RPMI8226 (cell line): ENCODE measurements around the gene ANKRD6.
A peak's percentile ranks its signal among the peaks of the same experiment; 100 is the strongest.

Source experiments
- DNase-seq: peaks from one replicate; pipeline ENCODE4 v3.0.0-alpha.2; 2015

Gene ANKRD6

GRCh38 chr6:89414215-89414614 lies 18.7 kb upstream of the ANKRD6 start:
- no peak for DNase-seq

- DNase-seq: no peak
Observed at GRCh38 chr6:89415185-89415584, 17.8 kb upstream of the ANKRD6 start.

GRCh38 chr6:89416796-89417195 lies 16.2 kb upstream of the ANKRD6 start:
- no peak for DNase-seq

- no peak for DNase-seq
Observed at GRCh38 chr6:89430201-89430962, 2.6 kb upstream of the ANKRD6 start.

- DNase-seq: peak; percentile 3
Observed at GRCh38 chr6:89433252-89434149, 549 bp downstream of the ANKRD6 start.

GRCh38 chr6:89434150-89434499 lies 1.2 kb downstream of the ANKRD6 start:
- no peak for DNase-seq

GRCh38 chr6:89434954-89435353 lies 2.0 kb downstream of the ANKRD6 start:
- DNase-seq: no peak

- DNase-seq: no peak
Observed at GRCh38 chr6:89436226-89436625, 3.3 kb downstream of the ANKRD6 start.

- no peak for DNase-seq
Observed at GRCh38 chr6:89438248-89438647, 5.3 kb downstream of the ANKRD6 start.

- no peak for DNase-seq
Observed at GRCh38 chr6:89439014-89439413, 6.1 kb downstream of the ANKRD6 start.

- DNase-seq: no peak
Observed at GRCh38 chr6:89440200-89440599, 7.2 kb downstream of the ANKRD6 start.

- DNase-seq: no peak
Observed at GRCh38 chr6:89443658-89444057, 10.7 kb downstream of the ANKRD6 start.

GRCh38 chr6:89449193-89449592 lies 16.2 kb downstream of the ANKRD6 start:
- no peak for DNase-seq

GRCh38 chr6:89452281-89452680 lies 19.3 kb downstream of the ANKRD6 start:
- DNase-seq: no peak

- DNase-seq: no peak
Observed at GRCh38 chr6:89454300-89454699, 21.3 kb downstream of the ANKRD6 start.

- DNase-seq: no peak
Observed at GRCh38 chr6:89458704-89459103, 25.8 kb downstream of the ANKRD6 start.

- DNase-seq: no peak
Observed at GRCh38 chr6:89459501-89459900, 26.5 kb downstream of the ANKRD6 start.

- DNase-seq: no peak
Observed at GRCh38 chr6:89460713-89461112, 27.8 kb downstream of the ANKRD6 start.

GRCh38 chr6:89462503-89462902 lies 29.6 kb downstream of the ANKRD6 start:
- DNase-seq: no peak

- DNase-seq: no peak
Observed at GRCh38 chr6:89464295-89464694, 31.3 kb downstream of the ANKRD6 start.

- no peak for DNase-seq
Observed at GRCh38 chr6:89467437-89467836, 34.5 kb downstream of the ANKRD6 start.

- DNase-seq: no peak
Observed at GRCh38 chr6:89468998-89469397, 36.0 kb downstream of the ANKRD6 start.

- no peak for DNase-seq
Observed at GRCh38 chr6:89471287-89471867, 38.4 kb downstream of the ANKRD6 start.

- DNase-seq: no peak
Observed at GRCh38 chr6:89475101-89475500, 42.1 kb downstream of the ANKRD6 start.
